GM12892 (cell line): ENCODE measurements around the gene CLSTN2.

ENCODE experiments used
- DNase-seq: peaks from one replicate; pipeline ENCODE4 v3.0.0; 2011; ENCODE audit not compliant: insufficient read length
- FAIRE-seq: peaks from 2 replicates; lab custom pipeline; 2011; peaks lifted over from hg19 to GRCh38; lab: Jason Lieb, UNC
- POLR2A ChIP-seq: IDR thresholded peaks from 2 replicates; pipeline ENCODE4 v1.6.1; 2011; ENCODE audit warnings: low read depth, low read length, control low read depth
- POLR2AphosphoS5 ChIP-seq: IDR thresholded peaks from 2 replicates; pipeline ENCODE4 v1.6.1; 2011; ENCODE audit warnings: low read depth, low read length, control low read depth
- TAF1 ChIP-seq: IDR thresholded peaks from 2 replicates; pipeline ENCODE4 v1.6.1; 2011; ENCODE audit warnings: low read depth, mild to moderate bottlenecking, control low read depth, low read length, borderline replicate concordance

The CLSTN2 gene

DNA sequence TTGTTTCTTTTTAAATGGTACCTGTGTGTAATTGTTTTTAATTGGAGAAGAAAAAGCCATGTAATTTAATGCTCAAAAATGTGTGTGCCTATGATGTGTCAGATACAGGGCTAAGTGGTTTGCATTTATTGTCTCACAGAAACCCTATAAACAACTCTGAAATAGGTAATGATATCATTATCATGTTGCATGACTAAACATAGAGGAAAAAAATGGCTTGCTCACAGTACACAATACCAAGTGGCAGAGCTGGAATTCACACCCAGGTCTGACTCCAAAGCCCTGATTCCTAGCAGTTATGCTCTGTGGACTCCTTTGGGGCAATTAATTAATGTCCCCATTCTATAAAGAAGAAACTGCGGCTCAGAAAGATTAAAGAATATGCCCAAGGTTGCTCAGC, 505.5 kb downstream of the CLSTN2 start:
- TF ChIP-seq POLR2A, result no peak
- TF ChIP-seq POLR2AphosphoS5, result no peak
- no peak for TF ChIP-seq TAF1
- no peak for FAIRE-seq
- DNase-seq, result no peak

DNA sequence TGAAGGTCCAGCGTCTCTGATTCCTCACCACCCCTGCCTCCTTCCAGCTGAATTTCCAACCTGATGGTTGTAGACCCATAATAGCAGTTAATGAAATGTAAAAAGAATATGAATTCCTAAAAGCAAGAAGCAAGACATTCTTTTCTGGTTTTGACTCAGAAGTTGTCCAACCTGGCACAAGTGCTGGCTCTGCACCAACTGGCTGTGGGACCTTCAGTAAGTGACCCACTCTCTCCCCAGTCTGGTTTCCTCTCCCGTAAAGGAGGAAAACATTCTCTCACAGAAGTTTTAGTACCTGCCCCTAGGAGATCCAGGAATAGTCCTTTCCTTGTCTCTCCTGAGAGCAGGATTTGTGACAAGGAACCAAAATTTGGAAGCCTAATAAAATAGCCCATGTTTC, 506.0 kb downstream of the CLSTN2 start:
- DNase-seq, result no peak
- no peak for FAIRE-seq
- TF ChIP-seq POLR2AphosphoS5 (no peak), POLR2A (no peak), TAF1 (no peak)

DNA sequence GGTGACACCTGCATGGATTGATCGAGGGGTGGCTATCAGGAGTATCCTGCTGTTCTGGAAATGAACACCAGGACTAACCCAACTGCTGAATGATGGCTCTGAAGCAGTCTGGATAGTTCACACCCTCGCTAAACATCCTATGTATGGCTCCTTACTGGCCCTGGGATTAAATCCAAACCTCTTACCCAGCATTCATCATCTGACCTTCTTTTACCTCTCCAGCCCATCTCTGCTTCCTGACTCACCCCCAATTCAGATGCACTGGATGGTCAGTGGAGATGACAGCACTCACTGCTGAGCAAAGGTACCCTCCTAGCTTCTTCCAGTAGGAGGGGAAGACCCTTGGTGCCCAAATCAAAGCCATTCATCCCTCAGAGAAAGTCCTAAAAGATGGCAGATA, 507.6 kb downstream of the CLSTN2 start:
- FAIRE-seq, result no peak
- no peak for DNase-seq
- TF ChIP-seq POLR2AphosphoS5 (no peak), POLR2A (no peak), TAF1 (no peak)

DNA sequence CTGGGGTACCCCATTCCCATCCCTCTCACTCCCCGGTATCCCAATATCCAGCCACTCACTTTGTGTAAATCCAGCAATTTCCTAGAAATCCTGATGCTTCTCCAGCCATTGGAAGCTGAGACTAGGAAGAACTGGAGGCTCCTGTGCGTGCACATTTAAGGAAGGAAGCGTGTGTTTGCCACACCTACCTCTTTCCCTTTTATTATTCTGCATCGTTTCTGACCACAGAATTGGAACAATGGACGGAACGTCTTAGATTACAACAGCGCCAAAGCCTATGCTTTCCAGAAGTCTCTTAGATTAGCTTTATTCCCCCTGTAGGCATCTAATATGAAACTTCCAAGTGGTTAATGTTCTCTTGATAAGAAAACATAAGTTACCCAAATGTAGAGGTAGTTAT, 508.1 kb downstream of the CLSTN2 start:
- FAIRE-seq (no peak), DNase-seq (no peak)
- no peak for TF ChIP-seq POLR2AphosphoS5
- TF ChIP-seq POLR2A, result no peak
- no peak for TF ChIP-seq TAF1

DNA sequence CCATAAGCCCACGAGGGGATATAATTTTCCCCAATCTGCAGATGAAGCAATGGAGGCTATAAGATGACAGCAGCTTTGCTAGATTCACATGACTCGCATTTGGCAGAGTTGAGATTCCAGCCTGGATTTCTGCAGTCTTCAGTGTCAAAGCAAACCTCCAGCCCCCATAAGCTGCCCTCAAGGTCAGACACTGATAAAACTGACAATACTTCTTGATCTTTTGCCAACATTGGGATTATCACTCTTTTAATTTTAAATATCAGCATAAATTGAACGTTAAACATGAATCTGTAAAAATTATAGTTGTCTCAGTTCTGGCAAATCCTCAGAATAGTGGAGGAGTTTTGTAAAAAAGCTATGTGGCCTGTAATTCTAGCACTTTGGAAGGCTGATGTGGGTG, 508.8 kb downstream of the CLSTN2 start:
- no peak for FAIRE-seq
- DNase-seq, result no peak
- TF ChIP-seq POLR2AphosphoS5 (no peak), POLR2A (no peak), TAF1 (no peak)

DNA sequence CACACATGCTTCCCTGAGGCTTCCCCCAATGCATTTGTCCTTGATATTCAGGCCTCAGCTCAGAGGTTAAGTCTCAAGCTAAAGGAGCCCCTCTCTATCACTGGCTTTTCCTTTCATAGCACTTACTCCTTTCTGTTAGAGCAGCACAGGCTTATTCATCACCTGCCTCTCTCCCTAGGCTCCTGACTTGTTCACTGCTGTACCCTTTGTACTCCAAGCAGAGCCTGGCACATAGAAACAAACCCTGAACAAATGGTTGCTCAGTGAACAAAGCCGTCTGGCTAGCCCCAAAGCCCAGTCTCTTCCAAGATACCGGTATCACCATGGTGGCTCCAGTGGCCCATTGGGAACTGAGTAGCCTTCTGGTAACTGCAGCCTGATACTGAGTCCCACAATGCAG, 511.7 kb downstream of the CLSTN2 start:
- DNase-seq (no peak), FAIRE-seq (no peak)

DNA sequence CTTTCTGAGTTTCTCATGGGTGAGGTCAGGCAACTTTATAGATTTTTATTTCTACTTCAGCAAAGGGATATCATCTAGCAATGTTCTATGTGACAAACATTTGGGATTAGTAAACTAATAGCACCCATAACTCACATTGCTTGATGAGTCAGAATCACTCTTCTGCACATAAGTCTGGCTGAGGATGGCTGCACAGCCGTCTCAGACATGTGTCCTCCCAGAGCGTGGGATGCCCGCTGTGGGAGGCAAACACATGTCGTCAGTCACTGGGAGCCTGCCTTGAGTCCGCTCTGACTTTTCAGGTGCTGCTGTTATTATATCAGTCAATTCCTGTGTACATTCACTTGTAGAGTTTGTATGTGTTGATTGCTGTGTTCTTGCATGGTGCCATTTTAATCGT, 512.2 kb downstream of the CLSTN2 start:
- no peak for DNase-seq
- TF ChIP-seq POLR2A, result no peak
- TF ChIP-seq POLR2AphosphoS5, result no peak
- no peak for TF ChIP-seq TAF1
- FAIRE-seq, result no peak

More for the DNA sequence above, 511.7 kb downstream of the CLSTN2 start:
- no peak for TF ChIP-seq POLR2AphosphoS5
- TF ChIP-seq TAF1, result no peak
- no peak for TF ChIP-seq POLR2A

DNA sequence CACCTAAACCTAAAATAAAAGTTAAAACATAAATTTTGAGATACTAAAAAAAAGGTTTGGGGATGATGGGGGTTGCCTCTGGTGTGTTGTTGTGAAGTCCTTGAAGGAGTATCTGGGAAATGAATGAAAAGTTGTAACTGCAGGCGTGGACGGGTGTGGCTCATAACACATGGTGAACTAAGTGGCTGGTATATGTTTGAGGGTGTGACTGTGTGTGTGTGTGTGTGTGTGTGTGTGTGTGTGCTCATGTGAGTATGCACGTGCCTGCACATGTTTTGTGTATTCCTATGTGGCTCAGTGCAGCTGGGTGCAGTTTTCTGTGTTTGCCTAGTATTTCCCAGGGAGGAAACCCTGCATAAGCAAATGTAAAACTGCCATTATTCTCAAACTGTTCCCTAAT, 513.0 kb downstream of the CLSTN2 start:
- FAIRE-seq, result no peak
- no peak for TF ChIP-seq TAF1
- TF ChIP-seq POLR2A, result no peak
- no peak for TF ChIP-seq POLR2AphosphoS5
- no peak for DNase-seq

DNA sequence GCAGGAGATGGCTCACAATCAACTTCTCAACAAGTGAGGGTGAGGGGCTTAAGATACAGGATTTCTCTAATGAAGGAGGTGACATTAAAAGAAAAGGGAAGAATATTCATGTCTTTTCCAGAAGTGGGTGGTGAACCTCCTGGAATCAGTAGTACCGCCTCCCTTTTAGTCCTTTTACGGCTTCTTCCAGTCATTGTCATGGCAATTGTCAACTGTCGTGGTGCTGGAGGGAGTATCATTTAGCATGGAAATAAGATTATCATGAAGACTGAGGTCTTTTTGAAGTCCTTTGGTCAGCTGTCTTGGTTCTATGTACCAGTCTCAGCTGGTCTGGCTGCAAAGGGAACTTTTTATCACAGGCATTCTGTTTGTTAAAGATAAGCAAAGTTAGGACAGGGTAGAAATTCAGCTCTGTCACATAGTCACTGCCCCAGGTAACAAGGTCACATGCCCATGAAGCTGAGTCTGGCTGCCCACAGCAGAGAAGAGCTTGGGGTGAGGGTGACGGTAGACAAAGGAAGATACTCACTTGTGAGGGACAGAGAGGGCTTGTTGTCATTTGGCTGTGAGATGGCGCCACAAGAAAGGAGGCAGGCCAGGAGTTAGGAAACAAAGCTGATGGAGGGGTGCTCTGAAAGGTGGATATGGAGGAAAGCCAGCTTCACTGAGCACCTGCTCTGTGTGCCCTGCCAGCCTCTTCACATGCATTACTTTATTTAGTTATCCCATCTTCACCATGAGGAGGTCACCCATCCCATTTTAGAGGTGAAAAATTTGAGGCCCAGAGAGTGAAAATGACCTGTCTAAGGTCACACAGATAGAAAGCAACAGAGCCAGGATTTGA, 514.6 kb downstream of the CLSTN2 start:
- TF ChIP-seq POLR2AphosphoS5 (no peak), POLR2A (no peak), TAF1 (no peak)
- no peak for DNase-seq
- no peak for FAIRE-seq

DNA sequence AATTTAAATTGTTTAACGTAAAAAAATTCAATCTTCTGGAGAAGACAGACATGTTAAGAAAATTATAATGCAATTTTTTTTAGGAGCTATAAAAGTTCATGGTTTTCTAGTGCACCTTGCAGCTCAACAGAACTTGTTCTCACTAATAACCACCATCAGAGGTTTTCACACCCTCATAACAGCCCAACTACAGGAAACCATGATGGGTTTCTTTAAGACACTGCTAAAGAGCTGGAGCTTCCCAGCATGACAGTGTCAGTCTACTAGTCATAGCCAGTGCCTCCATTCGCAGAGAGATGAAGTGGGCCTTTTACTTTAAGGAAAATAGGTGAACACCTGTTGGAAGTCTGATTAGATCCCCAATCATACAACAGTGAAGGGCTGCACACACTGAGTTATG, 518.8 kb downstream of the CLSTN2 start:
- TF ChIP-seq POLR2A (no peak), POLR2AphosphoS5 (no peak), TAF1 (no peak)
- FAIRE-seq, result no peak
- no peak for DNase-seq

DNA sequence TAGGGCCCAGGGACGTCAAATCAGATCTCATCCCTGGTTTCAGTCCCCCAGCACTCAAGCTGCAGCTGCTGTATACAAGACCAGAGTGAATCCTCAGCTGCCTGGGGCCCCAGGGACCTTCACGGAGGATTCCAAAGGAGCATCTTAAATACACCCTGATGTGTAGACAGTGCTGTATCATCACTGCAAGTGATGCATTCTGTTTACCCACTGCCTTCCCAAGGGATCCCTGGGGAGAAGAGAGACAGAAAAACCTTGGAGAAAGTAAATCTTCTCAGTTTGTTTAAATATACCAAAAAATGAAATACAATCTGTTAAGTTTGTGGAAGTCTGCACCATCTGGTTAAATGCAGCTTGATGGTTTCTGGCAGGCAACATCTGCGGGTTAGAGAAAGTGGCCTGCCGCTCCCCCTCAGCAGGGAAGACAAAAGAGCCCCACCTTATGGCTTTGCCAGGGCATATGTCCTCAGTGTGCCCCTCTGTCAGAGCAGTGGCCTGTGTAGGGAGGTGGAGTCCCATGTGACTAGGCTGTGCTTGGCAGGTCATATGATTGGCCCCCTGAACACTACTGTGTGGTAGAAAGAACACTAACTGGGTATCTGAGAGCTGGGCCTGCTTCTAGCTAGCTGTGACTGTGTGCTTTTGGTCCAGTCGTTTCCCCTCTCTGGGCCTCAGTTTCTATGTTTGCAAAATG, 520.7 kb downstream of the CLSTN2 start:
- DNase-seq, result no peak
- FAIRE-seq, result no peak
- no peak for TF ChIP-seq POLR2AphosphoS5
- no peak for TF ChIP-seq TAF1
- no peak for TF ChIP-seq POLR2A

DNA sequence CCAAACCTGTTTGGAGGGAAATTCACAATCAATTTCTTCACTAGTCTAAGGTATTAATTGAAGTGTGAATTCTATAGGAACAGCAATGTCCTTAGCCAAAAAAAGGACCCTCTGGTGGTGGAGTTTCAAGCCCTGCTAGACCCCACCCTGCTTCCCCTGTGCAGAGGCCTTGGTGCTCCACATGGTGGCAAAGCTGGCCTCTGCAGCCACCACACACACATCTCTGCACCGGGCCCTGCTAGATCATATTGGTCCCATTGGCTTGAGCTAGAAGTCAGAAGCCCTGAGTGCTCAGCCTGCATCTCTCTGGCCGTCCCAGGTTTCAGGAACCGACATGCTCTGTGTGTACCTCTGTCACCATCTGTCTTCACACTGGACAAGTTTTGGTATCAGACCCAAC, 522.0 kb downstream of the CLSTN2 start:
- DNase-seq (no peak), FAIRE-seq (no peak)
- TF ChIP-seq POLR2A, result no peak
- TF ChIP-seq TAF1, result no peak
- TF ChIP-seq POLR2AphosphoS5, result no peak
